AG04449 (cell line): ENCODE results near the gene P2RX3.

Experiments
- CTCF ChIA-PET: fragments of 350-600 bp; formaldehyde crosslinking; extraction: SDS; loops from one replicate; lab custom pipeline; 2021; ENCODE audit warnings: antibody characterized with exemption; lab: Yijun Ruan, JAX
- POLR2A ChIA-PET: fragments of 400-600, 350-600 bp; formaldehyde crosslinking; extraction: SDS; loops from one replicate; lab custom pipeline; 2020; ENCODE audit warnings: antibody characterized with exemption, inconsistent platforms; lab: Yijun Ruan, JAX
- DNase-seq: peaks from one replicate; pipeline ENCODE4 v3.0.0-alpha.2; 2010; ENCODE audit warnings: low read depth, low spot score
- H3K4me3 ChIP-seq: 2 replicates; pipeline ENCODE4 v1.5.1; 2011; ENCODE audit warnings: low read depth, mild to moderate bottlenecking, control low read depth, low read length
- TF ChIP-seq, protein P1 (sequence below): IDR thresholded peaks from one replicate; pipeline ENCODE4 v1.5.1; 2011; ENCODE audit warnings: mild to moderate bottlenecking, moderate library complexity, low read length, control low read depth, inconsistent platforms; ENCODE audit not compliant: insufficient read depth; ENCODE audit errors: missing control alignments

The P2RX3 gene

DNA sequence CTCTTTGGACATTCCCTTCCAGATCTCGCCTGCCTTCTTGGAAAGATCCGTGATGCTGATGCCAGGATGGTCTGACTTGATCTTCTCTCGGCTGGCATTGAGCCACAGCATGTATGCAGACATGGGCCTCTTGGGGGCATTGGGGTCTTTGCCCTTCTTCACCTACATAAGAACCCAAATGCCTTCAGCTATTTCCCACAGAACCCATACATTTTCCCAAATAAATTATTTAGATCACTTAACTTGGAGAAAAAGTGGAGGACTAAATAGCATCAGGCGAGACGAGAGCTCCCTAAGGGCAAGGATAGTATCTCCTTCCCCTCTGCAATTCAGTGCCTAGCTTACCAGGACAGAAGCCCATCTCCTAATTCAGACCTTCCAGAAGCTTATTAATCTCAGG lies 10.4 kb upstream of the P2RX3 start:
- no peak overlapping the region for H3K4me3 ChIP-seq
- CTCF ChIA-PET, result interaction anchor here (1.1 to 1.3 kb wide), 2 partner anchors 18 to 199 kb away, joined by 3 to 4 read pairs; no protein-coding TSS in a partner anchor
- TF ChIP-seq, protein P1, sequence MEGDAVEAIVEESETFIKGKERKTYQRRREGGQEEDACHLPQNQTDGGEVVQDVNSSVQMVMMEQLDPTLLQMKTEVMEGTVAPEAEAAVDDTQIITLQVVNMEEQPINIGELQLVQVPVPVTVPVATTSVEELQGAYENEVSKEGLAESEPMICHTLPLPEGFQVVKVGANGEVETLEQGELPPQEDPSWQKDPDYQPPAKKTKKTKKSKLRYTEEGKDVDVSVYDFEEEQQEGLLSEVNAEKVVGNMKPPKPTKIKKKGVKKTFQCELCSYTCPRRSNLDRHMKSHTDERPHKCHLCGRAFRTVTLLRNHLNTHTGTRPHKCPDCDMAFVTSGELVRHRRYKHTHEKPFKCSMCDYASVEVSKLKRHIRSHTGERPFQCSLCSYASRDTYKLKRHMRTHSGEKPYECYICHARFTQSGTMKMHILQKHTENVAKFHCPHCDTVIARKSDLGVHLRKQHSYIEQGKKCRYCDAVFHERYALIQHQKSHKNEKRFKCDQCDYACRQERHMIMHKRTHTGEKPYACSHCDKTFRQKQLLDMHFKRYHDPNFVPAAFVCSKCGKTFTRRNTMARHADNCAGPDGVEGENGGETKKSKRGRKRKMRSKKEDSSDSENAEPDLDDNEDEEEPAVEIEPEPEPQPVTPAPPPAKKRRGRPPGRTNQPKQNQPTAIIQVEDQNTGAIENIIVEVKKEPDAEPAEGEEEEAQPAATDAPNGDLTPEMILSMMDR, result no peak
- POLR2A ChIA-PET, result no interaction called here
- no peak for DNase-seq

DNA sequence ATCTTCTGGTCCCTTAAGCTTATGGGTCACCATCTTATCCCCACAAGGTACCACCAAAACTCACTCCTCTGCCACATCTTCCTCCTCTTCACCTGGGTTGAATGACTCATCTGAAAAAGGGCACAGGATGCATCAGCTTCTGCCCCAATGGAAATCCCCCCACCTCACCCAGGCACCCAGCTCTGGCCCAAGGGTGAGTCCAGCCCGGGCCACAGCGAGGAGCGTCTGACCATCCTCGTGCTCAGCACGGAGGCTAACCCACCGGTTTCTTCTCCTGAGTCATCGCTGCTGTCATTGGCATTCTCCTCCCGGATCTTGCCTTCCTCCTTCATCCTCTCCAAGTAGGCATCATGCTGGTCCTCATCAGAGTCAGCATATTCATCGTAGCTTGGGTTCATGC lies 8.1 kb upstream of the P2RX3 start:
- CTCF ChIA-PET, result interaction anchor here (0.6 to 1.6 kb wide), 4 partner anchors 15 to 197 kb away, joined by 3 to 5 read pairs (median 3); no protein-coding TSS in a partner anchor
- no peak for DNase-seq
- H3K4me3 ChIP-seq, result no peak overlapping the region
- POLR2A ChIA-PET, result interaction anchor here (0.6 kb wide), 1 partner anchor 18 kb away, joined by 3 read pairs; no protein-coding TSS in a partner anchor
- TF ChIP-seq, protein P1, result no peak

DNA sequence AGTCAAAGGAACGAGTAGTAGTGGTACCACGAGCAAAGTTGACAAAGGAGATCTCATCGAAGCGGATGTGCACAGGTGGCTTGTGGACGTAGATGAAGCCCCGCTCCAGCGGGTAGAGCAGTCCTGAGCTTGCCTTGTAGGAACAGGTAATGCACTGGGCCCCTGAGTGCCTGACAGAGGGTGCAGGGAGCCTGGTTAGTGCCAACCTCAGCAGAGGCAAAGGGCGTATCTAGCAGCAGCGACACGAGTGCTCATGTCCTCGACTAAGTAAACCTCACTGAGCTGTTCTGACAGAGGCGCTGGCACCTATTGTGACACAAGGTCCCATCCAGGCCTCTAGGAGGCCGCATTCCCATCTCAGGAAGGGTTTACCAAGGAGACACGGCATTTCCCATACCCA lies 6.4 kb upstream of the P2RX3 start:
- no peak for DNase-seq
- CTCF ChIA-PET, result interaction anchor here (1.3 to 1.6 kb wide), 2 partner anchors 16 to 162 kb away, joined by 4 to 5 read pairs; no protein-coding TSS in a partner anchor
- no peak overlapping the region for H3K4me3 ChIP-seq
- POLR2A ChIA-PET, result no interaction called here
- TF ChIP-seq, protein P1, result no peak

DNA sequence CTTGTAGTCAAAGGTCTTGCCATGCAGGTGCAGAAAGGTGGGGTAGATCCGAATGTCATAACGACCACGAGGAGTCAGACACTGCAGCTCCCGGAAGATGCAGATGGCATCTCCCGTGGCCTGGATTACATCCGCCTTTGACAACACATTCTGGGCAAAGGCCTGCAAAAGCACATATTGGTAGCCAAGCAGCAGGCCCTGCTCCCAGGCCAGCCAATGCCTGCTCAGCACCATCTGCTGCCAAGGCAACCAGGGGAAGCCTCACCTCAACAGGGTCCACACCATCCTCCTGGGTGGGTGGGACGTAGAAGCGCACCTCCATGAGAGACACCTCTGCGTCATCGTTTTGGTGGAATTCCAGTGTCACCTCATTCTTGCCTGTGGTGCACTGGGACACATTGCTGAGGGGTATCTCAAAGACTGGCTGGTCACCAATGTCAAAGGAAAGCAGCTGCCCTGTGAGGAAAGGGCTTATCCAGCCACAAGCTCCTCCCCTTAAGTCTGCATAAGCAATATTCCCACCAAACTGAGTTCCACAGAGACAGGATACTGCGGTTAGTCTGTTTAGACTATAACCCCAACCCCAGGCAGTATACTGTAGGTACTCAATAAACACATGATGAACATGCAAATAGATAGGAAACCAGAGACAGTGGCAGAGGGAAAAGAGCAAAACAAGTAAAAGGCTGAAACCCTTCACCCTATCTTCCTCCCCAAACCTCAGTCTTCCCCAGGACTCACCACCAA lies 5.3 kb upstream of the P2RX3 start:
- ChIA-PET CTCF (interaction anchor here (0.8 to 2.7 kb wide), 5 partner anchors 13 to 308 kb away, joined by 3 to 15 read pairs (median 3); partner anchors contain the start of gene RTN4RL2), POLR2A (no interaction called here)
- TF ChIP-seq, protein P1, result no peak
- no peak overlapping the region for H3K4me3 ChIP-seq
- no peak for DNase-seq

DNA sequence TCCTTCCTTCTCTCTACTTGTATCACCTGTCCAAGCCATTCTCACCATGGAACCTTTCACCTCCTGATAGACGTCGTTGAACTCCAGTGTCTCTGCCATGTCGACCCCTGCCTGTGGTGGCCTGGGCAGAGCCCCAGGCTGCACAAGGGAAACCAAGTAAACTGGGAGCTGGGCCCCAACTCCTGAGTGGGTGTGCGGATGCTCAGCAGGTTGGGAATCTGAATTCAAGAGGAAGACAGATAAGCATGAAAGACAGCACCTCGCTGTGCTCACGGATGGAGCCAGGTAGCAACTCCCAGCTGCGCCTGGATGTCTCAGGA lies 3.2 kb upstream of the P2RX3 start:
- ChIA-PET CTCF (interaction anchor here (0.8 to 3.8 kb wide), 5 partner anchors 10 to 494 kb away, joined by 3 to 15 read pairs (median 4); partner anchors contain the start of gene TNKS1BP1), POLR2A (interaction anchor here (2.3 kb wide), 1 partner anchor 9 kb away, joined by 20 read pairs; the partner anchor contains the start of gene TNKS1BP1)
- no peak for DNase-seq
- TF ChIP-seq, protein P1, result no peak
- peak overlapping the region; percentile 78 for H3K4me3 ChIP-seq
